Stimulated activated naive CD4-positive, alpha-beta T cell (primary cell): Measurements from ENCODE around the gene DHRS13.
"Not testable (repeated sequence)": the region's sequence is repeated elsewhere in the genome, so short reads cannot be mapped to it uniquely, and the experiment has no call there.

ENCODE experiments used
- DNase-seq, 6 experiments: peaks; one replicate each; lab custom pipeline; 2025; lab: John Stamatoyannopoulos, UW

DHRS13 gene

GRCh38 chr17:28882154-28882895 is 20.6 kb downstream of the DHRS13 start:
- no peak for DNase-seq

GRCh38 chr17:28881533-28882056 is 21.3 kb downstream of the DHRS13 start:
- DNase-seq: no peak

GRCh38 chr17:28880572-28880945 is 22.3 kb downstream of the DHRS13 start:
- DNase-seq: no peak

GRCh38 chr17:28879886-28880571 is 22.9 kb downstream of the DHRS13 start:
- DNase-seq: no peak

- peak in 1 of 6 experiments; percentile 3 for DNase-seq
Observed at GRCh38 chr17:28878981-28879380, 23.9 kb downstream of the DHRS13 start.

GRCh38 chr17:28878158-28878910 is 24.5 kb downstream of the DHRS13 start:
- DNase-seq: no peak

GRCh38 chr17:28877150-28877711 is 25.6 kb downstream of the DHRS13 start:
- DNase-seq: not testable (repeated sequence)

- no peak for DNase-seq
Observed at GRCh38 chr17:28875848-28876550, 26.9 kb downstream of the DHRS13 start.

- DNase-seq: no peak
Observed at GRCh38 chr17:28874750-28875149, 28.1 kb downstream of the DHRS13 start.

- DNase-seq: no peak
Observed at GRCh38 chr17:28873839-28874238, 29.0 kb downstream of the DHRS13 start.

- DNase-seq: peak in 4 of 6 experiments; percentile 17 to 58 (median 46)
Observed at GRCh38 chr17:28871056-28871579, 31.8 kb downstream of the DHRS13 start.

GRCh38 chr17:28867276-28867675 is 35.6 kb downstream of the DHRS13 start:
- no peak for DNase-seq

- no peak for DNase-seq
Observed at GRCh38 chr17:28865946-28866752, 36.7 kb downstream of the DHRS13 start.

- no peak for DNase-seq
Observed at GRCh38 chr17:28864991-28865849, 37.7 kb downstream of the DHRS13 start.

GRCh38 chr17:28863953-28864352 is 38.9 kb downstream of the DHRS13 start:
- no peak for DNase-seq

GRCh38 chr17:28862561-28862960 is 40.3 kb downstream of the DHRS13 start:
- DNase-seq: no peak

GRCh38 chr17:28861393-28862203 is 41.3 kb downstream of the DHRS13 start:
- DNase-seq: no peak

GRCh38 chr17:28860363-28860808 is 42.5 kb downstream of the DHRS13 start:
- DNase-seq: no peak
